ENCODE results near the gene LYSMD2.

LYSMD2 gene

DNA sequence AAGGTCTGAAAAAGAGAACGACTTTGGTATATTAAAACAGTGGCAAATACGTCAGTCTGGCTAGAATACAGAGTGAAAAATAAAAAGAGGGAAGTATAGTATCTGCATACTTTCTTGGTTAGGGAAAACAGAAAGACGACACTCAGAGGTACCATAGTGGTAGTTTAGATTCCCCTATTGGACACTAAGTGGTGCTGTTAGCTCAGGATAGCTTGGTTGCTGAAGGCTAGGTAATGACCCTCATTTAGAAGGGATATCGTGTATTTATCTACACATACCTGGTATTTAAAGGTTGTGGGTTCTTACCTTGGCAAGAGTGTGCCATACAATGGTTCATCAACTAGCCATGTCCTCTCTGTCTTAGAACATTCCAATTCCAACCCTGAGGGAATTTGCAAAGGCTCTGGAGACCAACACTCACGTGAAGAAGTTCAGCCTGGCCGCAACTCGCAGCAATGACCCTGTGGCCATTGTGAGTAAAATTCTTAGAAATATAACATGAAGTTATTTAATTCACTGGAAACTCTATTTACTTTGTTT is 45.0 kb upstream of the LYSMD2 start:
- TF ChIP-seq EZH2phosphoT487 (IDR thresholded peaks at IDR 0.05; ENCODE audit: borderline replicate concordance): no peak
- TF ChIP-seq, protein P1, sequence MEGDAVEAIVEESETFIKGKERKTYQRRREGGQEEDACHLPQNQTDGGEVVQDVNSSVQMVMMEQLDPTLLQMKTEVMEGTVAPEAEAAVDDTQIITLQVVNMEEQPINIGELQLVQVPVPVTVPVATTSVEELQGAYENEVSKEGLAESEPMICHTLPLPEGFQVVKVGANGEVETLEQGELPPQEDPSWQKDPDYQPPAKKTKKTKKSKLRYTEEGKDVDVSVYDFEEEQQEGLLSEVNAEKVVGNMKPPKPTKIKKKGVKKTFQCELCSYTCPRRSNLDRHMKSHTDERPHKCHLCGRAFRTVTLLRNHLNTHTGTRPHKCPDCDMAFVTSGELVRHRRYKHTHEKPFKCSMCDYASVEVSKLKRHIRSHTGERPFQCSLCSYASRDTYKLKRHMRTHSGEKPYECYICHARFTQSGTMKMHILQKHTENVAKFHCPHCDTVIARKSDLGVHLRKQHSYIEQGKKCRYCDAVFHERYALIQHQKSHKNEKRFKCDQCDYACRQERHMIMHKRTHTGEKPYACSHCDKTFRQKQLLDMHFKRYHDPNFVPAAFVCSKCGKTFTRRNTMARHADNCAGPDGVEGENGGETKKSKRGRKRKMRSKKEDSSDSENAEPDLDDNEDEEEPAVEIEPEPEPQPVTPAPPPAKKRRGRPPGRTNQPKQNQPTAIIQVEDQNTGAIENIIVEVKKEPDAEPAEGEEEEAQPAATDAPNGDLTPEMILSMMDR (conservative IDR thresholded peaks at IDR 0.05; ENCODE audit: low read length): peak; percentile 63
- H4K20me1 ChIP-seq (ENCODE audit: insufficient read depth, low read length, poor library complexity, severe bottlenecking): no peaks in the 10 kb centered on the region
- H2AFZ ChIP-seq (ENCODE audit: low read length): no peak overlapping the region
- no peak overlapping the region for H3K4me3 ChIP-seq (ENCODE audit: low read length, poor library complexity, severe bottlenecking)
- no peaks in the 10 kb centered on the region for H3K79me2 ChIP-seq (ENCODE audit: insufficient read depth, low read length)
- H3F3A ChIP-seq (ENCODE audit: low read depth): no peaks in the 10 kb centered on the region
- H3K27me3 ChIP-seq (ENCODE audit: insufficient read depth, low read length, poor library complexity, severe bottlenecking): no peaks in the 10 kb centered on the region
- H3K4me1 ChIP-seq (ENCODE audit: insufficient read depth, low read length, poor library complexity, severe bottlenecking): no peaks in the 10 kb centered on the region
- no peaks in the 10 kb centered on the region for H3K9me2 ChIP-seq (replicated peaks; ENCODE audit: low read depth, low read length)
- no peak overlapping the region for H3K9ac ChIP-seq (ENCODE audit: low read depth, low read length, poor library complexity, severe bottlenecking)
- H3K9me3 ChIP-seq (ENCODE audit: insufficient read depth, low read depth, low read length): no peaks in the 10 kb centered on the region
- H3K36me3 ChIP-seq (ENCODE audit: insufficient read depth, low read length): peaks cover 9% of the 10 kb centered on the region; the same call in 1 of the 2 replicates
- no peak overlapping the region for H3K4me2 ChIP-seq (ENCODE audit: low read depth, low read length, poor library complexity, severe bottlenecking)

DNA sequence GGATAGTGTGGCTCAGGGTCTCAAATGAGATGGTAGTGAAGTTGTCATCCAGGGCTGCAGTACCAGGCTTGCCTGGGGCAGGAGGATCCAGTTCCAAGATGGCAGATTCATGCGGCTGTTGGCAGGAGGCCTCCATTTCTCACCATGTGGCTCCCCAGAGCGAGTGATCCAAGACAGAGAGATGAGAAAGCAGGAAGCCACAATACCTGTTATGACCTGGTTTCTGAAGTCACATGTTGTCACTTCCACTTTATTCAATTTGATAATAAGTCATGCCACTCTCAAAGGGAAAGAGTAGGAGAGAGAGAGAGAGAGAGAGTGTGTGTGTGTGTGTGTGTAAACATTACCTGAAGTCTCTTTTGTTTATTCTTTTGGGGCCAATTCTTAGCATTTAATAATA is 44.1 kb upstream of the LYSMD2 start:
- Histone ChIP-seq H3K9me3 (ENCODE audit: insufficient read depth, low read depth, low read length) (no peaks in the 10 kb centered on the region), H3K4me2 (ENCODE audit: low read depth, low read length, poor library complexity, severe bottlenecking) (no peak overlapping the region), H3K27me3 (ENCODE audit: insufficient read depth, low read length, poor library complexity, severe bottlenecking) (no peaks in the 10 kb centered on the region), H2AFZ (ENCODE audit: low read length) (no peak overlapping the region), H4K20me1 (ENCODE audit: insufficient read depth, low read length, poor library complexity, severe bottlenecking) (no peaks in the 10 kb centered on the region), H3K4me3 (ENCODE audit: low read length, poor library complexity, severe bottlenecking) (no peak overlapping the region), H3K9ac (ENCODE audit: low read depth, low read length, poor library complexity, severe bottlenecking) (no peak overlapping the region), H3F3A (ENCODE audit: low read depth) (no peaks in the 10 kb centered on the region), H3K9me2 (replicated peaks; ENCODE audit: low read depth, low read length) (no peaks in the 10 kb centered on the region), H3K4me1 (ENCODE audit: insufficient read depth, low read length, poor library complexity, severe bottlenecking) (no peaks in the 10 kb centered on the region), H3K36me3 (ENCODE audit: insufficient read depth, low read length) (peaks cover 16% of the 10 kb centered on the region; the same call in 1 of the 2 replicates), H3K79me2 (ENCODE audit: insufficient read depth, low read length) (no peaks in the 10 kb centered on the region)
- TF ChIP-seq, protein P1 (conservative IDR thresholded peaks at IDR 0.05; ENCODE audit: low read length): no peak
- no peak for TF ChIP-seq EZH2phosphoT487 (IDR thresholded peaks at IDR 0.05; ENCODE audit: borderline replicate concordance)

DNA sequence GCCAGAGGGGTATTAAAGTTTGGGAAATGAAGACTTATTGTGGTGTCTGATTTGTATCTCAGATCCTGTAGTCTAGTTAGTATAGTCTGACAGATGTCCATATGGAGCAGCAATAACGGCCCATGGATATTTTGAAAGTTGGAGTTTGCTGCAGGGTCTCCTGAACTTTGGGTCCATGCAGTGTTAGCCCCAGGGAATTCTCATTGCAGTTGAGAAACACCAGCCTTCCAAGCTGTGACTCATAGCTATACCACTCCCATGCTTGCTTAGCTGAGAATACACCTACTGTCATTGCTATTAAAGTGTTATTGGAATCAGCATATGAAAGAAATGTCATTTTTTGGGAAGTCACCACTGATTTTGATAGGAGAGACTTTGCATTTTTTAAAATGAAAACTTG is 43.2 kb upstream of the LYSMD2 start:
- no peak overlapping the region for H2AFZ ChIP-seq (ENCODE audit: low read length)
- H3F3A ChIP-seq (ENCODE audit: low read depth): no peaks in the 10 kb centered on the region
- H3K9ac ChIP-seq (ENCODE audit: low read depth, low read length, poor library complexity, severe bottlenecking): no peak overlapping the region
- peaks cover 16% of the 10 kb centered on the region; the same call in 1 of the 2 replicates for H3K36me3 ChIP-seq (ENCODE audit: insufficient read depth, low read length)
- no peak for TF ChIP-seq EZH2phosphoT487 (IDR thresholded peaks at IDR 0.05; ENCODE audit: borderline replicate concordance)
- H3K9me2 ChIP-seq (replicated peaks; ENCODE audit: low read depth, low read length): no peaks in the 10 kb centered on the region
- H3K4me2 ChIP-seq (ENCODE audit: low read depth, low read length, poor library complexity, severe bottlenecking): no peak overlapping the region
- no peaks in the 10 kb centered on the region for H3K9me3 ChIP-seq (ENCODE audit: insufficient read depth, low read depth, low read length)
- H3K27me3 ChIP-seq (ENCODE audit: insufficient read depth, low read length, poor library complexity, severe bottlenecking): no peaks in the 10 kb centered on the region
- no peak overlapping the region for H3K4me3 ChIP-seq (ENCODE audit: low read length, poor library complexity, severe bottlenecking)
- no peaks in the 10 kb centered on the region for H3K79me2 ChIP-seq (ENCODE audit: insufficient read depth, low read length)
- H3K4me1 ChIP-seq (ENCODE audit: insufficient read depth, low read length, poor library complexity, severe bottlenecking): no peaks in the 10 kb centered on the region
- no peaks in the 10 kb centered on the region for H4K20me1 ChIP-seq (ENCODE audit: insufficient read depth, low read length, poor library complexity, severe bottlenecking)

DNA sequence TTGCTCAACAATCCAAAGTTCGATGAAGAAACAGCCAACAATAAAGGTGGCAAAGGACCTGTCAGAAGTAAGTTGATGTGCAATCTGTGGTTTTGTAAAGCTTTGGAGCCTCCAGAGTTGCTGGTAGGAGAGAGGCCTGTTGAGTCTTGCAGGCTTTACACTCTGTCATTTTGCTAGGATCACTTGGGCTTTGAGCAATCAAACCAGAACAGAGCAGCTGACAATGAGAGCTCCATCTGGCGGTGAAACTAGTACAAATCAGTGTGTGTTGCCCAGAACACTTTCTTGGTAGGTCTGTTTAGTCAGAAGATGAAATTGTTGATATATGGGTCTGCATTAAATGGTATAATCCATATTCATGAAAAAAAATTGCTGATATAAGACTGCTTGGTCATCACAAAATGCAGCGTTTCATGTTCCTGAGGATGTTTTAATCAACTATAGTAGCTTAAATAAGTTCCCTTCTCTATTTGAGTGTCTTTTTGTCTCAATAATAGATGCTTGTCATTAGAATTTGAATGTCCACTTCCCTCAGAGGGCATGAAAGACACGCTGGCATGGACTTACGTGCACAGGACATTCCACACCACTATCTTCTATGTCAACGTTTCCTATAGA is 39.6 kb upstream of the LYSMD2 start:
- H3K9ac ChIP-seq (ENCODE audit: low read depth, low read length, poor library complexity, severe bottlenecking): no peak overlapping the region
- H3K9me3 ChIP-seq (ENCODE audit: insufficient read depth, low read depth, low read length): no peaks in the 10 kb centered on the region
- H2AFZ ChIP-seq (ENCODE audit: low read length): no peak overlapping the region
- H3K36me3 ChIP-seq (ENCODE audit: insufficient read depth, low read length): peaks cover 12% of the 10 kb centered on the region; the same call in 1 of the 2 replicates
- no peaks in the 10 kb centered on the region for H3K9me2 ChIP-seq (replicated peaks; ENCODE audit: low read depth, low read length)
- H3K4me1 ChIP-seq (ENCODE audit: insufficient read depth, low read length, poor library complexity, severe bottlenecking): no peaks in the 10 kb centered on the region
- TF ChIP-seq, protein P1 (conservative IDR thresholded peaks at IDR 0.05; ENCODE audit: low read length): peak; percentile 78
- no peak for TF ChIP-seq EZH2phosphoT487 (IDR thresholded peaks at IDR 0.05; ENCODE audit: borderline replicate concordance)
- no peaks in the 10 kb centered on the region for H4K20me1 ChIP-seq (ENCODE audit: insufficient read depth, low read length, poor library complexity, severe bottlenecking)
- H3K79me2 ChIP-seq (ENCODE audit: insufficient read depth, low read length): no peaks in the 10 kb centered on the region
- no peaks in the 10 kb centered on the region for H3K27me3 ChIP-seq (ENCODE audit: insufficient read depth, low read length, poor library complexity, severe bottlenecking)
- H3K4me3 ChIP-seq (ENCODE audit: low read length, poor library complexity, severe bottlenecking): no peak overlapping the region
- no peak overlapping the region for H3K4me2 ChIP-seq (ENCODE audit: low read depth, low read length, poor library complexity, severe bottlenecking)
- no peaks in the 10 kb centered on the region for H3F3A ChIP-seq (ENCODE audit: low read depth)

Measured in Loucy (cell line).